WTC11 (cell line): ENCODE data around the gene PRKAR2A. TPM values are rescaled to one million over a fixed set of nuclear protein-coding genes. Genes with fewer than 3 reads are reported as not detected.

Experiments
- ATAC-seq: fragments of 200-7000 bp; cut with Tn5 transposase; 2 replicates; pipeline ENCODE4 v1.10.0; 2021; ENCODE audit warnings: mild to moderate bottlenecking, moderate library complexity
- CTCF ChIA-PET: fragments of 300-600 bp; sonication (Branson Sonifier 250); formaldehyde crosslinking; loops from one replicate; lab custom pipeline; 2021; ENCODE audit warnings: antibody characterized with exemption; lab: Charles Lee
- POLR2A ChIA-PET: fragments of 350-600 bp; sonication (Branson Sonifier 250); formaldehyde crosslinking; loops from one replicate; lab custom pipeline; 2021; ENCODE audit warnings: antibody characterized with exemption; lab: Charles Lee
- DNase-seq: peaks from one replicate; pipeline ENCODE4 v3.0.0; 2021; ENCODE audit warnings: low spot score
- H3K27ac Mint-ChIP-seq: 2 replicates; pipeline ENCODE4 v1.8.0; 2021; ENCODE audit warnings: mixed read lengths
- H3K27me3 Mint-ChIP-seq: 2 replicates; pipeline ENCODE4 v1.8.0; 2021; ENCODE audit warnings: low read depth, mild to moderate bottlenecking, moderate library complexity, mixed read lengths
- H3K36me3 Mint-ChIP-seq: 2 replicates; pipeline ENCODE4 v1.8.0; 2021; ENCODE audit warnings: mixed read lengths
- H3K4me1 Mint-ChIP-seq: 2 replicates; pipeline ENCODE4 v1.8.0; 2022; ENCODE audit warnings: mixed read lengths
- H3K4me3 Mint-ChIP-seq: 2 replicates; pipeline ENCODE4 v1.8.0; 2021; ENCODE audit warnings: mild to moderate bottlenecking, moderate library complexity, mixed read lengths
- H3K9me3 Mint-ChIP-seq: 2 replicates; pipeline ENCODE4 v1.8.0; 2021; ENCODE audit warnings: mixed read lengths
- AFF4 ChIP-seq: sonication (generic); formaldehyde crosslinking; IDR thresholded peaks from 2 replicates; pipeline ENCODE4 v1.8.1; 2023; ENCODE audit warnings: mild to moderate bottlenecking, missing genetic modification reagents, borderline replicate concordance
- ATF2 ChIP-seq: sonication (generic); formaldehyde crosslinking; IDR thresholded peaks from 2 replicates; pipeline ENCODE4 v1.8.1; 2022; ENCODE audit warnings: low read depth, missing genetic modification reagents, borderline replicate concordance
- CREB1 ChIP-seq: sonication (generic); formaldehyde crosslinking; IDR thresholded peaks from 2 replicates; pipeline ENCODE4 v1.8.0; 2023; ENCODE audit warnings: mild to moderate bottlenecking, missing genetic modification reagents
- FOXP4 ChIP-seq: sonication (generic); formaldehyde crosslinking; IDR thresholded peaks from 2 replicates; pipeline ENCODE4 v1.8.0; 2022; ENCODE audit warnings: mild to moderate bottlenecking, missing genetic modification reagents
- HMGA2 ChIP-seq: fragments of 250-450 bp; sonication (Bioruptor Pico); IDR thresholded peaks from 2 replicates; pipeline ENCODE4 v1.4.0; 2021; ENCODE audit warnings: mild to moderate bottlenecking, moderate library complexity
- IRF1 ChIP-seq: sonication (generic); formaldehyde crosslinking; IDR thresholded peaks from 2 replicates; pipeline ENCODE4 v1.8.0; 2023; ENCODE audit warnings: missing genetic modification reagents
- NFE2L1 ChIP-seq: sonication (generic); formaldehyde crosslinking; IDR thresholded peaks from 2 replicates; pipeline ENCODE4 v1.8.1; 2023; ENCODE audit warnings: missing genetic modification reagents
- RORB ChIP-seq: fragments of 250-450 bp; sonication (Bioruptor Pico); IDR thresholded peaks from 2 replicates; pipeline ENCODE4 v1.9.0; 2021; ENCODE audit warnings: mild to moderate bottlenecking
- SMAD3 ChIP-seq: sonication (generic); formaldehyde crosslinking; IDR thresholded peaks from 2 replicates; pipeline ENCODE4 v1.8.0; 2022; ENCODE audit warnings: missing genetic modification reagents, mild to moderate bottlenecking, borderline replicate concordance
- TCF7 ChIP-seq: sonication (generic); formaldehyde crosslinking; IDR thresholded peaks from 2 replicates; pipeline ENCODE4 v1.8.0; 2022; ENCODE audit warnings: mild to moderate bottlenecking, low read depth, missing genetic modification reagents, moderate library complexity
- TEAD1 ChIP-seq: sonication (generic); formaldehyde crosslinking; IDR thresholded peaks from 2 replicates; pipeline ENCODE4 v1.8.0; 2022; ENCODE audit warnings: mild to moderate bottlenecking, missing genetic modification reagents
- ZMAT4 ChIP-seq: fragments of 250-450 bp; sonication (Bioruptor Pico); IDR thresholded peaks from 2 replicates; pipeline ENCODE4 v1.9.0; 2021; ENCODE audit warnings: mild to moderate bottlenecking
- ZNF121 ChIP-seq: sonication (generic); formaldehyde crosslinking; IDR thresholded peaks from 2 replicates; pipeline ENCODE4 v1.8.0; 2023; ENCODE audit warnings: missing genetic modification reagents
- total RNA-seq: library from RNA; stranded (reverse); gene quantifications from 3 replicates; pipeline ENCODE4 v1.2.3, GENCODE V29; 2021
- TF ChIP-seq, protein P1 (sequence below): fragments of 250-450 bp; sonication (Bioruptor Pico); IDR thresholded peaks from 2 replicates; pipeline ENCODE4 v1.9.0; 2021; ENCODE audit warnings: mild to moderate bottlenecking, borderline replicate concordance
- TF ChIP-seq, protein P2 (sequence below): sonication (generic); formaldehyde crosslinking; IDR thresholded peaks from 2 replicates; pipeline ENCODE4 v1.8.1; 2023; ENCODE audit warnings: mild to moderate bottlenecking, missing genetic modification reagents, moderate library complexity

Gene PRKAR2A
- total RNA-seq, 1 experiment from 2014 or later = 57.2 TPM

- Mint-ChIP-seq H3K9me3 (no peaks in the 10 kb centered on the region), H3K4me1 (no peaks in the 10 kb centered on the region), H3K4me3 (no peak overlapping the region), H3K36me3 (no peaks in the 10 kb centered on the region), H3K27me3 (no peaks in the 10 kb centered on the region), H3K27ac (peak overlapping the region; percentile 83)
- ATAC-seq (peak; percentile 48; the same call in 1 of the 2 replicates), DNase-seq (no peak)
- ChIA-PET POLR2A (interaction anchor here (0.6 to 0.9 kb wide), 3 partner anchors 17 to 389 kb away, joined by 3 to 5 read pairs (median 4); partner anchors contain the start of gene IP6K2), CTCF (interaction anchor here (0.5 to 1.7 kb wide), 6 partner anchors 9 to 344 kb away, joined by 3 to 6 read pairs (median 4); partner anchors contain the start of gene PRKAR2A)
- TF ChIP-seq AFF4 = no peak
- no peak for TF ChIP-seq TCF7 (CRISPR knock-in tag)
- no peak for TF ChIP-seq SMAD3 (CRISPR knock-in tag)
- TF ChIP-seq IRF1 (CRISPR knock-in tag) = no peak
- TF ChIP-seq ZNF121 = no peak
- TF ChIP-seq, protein P1, sequence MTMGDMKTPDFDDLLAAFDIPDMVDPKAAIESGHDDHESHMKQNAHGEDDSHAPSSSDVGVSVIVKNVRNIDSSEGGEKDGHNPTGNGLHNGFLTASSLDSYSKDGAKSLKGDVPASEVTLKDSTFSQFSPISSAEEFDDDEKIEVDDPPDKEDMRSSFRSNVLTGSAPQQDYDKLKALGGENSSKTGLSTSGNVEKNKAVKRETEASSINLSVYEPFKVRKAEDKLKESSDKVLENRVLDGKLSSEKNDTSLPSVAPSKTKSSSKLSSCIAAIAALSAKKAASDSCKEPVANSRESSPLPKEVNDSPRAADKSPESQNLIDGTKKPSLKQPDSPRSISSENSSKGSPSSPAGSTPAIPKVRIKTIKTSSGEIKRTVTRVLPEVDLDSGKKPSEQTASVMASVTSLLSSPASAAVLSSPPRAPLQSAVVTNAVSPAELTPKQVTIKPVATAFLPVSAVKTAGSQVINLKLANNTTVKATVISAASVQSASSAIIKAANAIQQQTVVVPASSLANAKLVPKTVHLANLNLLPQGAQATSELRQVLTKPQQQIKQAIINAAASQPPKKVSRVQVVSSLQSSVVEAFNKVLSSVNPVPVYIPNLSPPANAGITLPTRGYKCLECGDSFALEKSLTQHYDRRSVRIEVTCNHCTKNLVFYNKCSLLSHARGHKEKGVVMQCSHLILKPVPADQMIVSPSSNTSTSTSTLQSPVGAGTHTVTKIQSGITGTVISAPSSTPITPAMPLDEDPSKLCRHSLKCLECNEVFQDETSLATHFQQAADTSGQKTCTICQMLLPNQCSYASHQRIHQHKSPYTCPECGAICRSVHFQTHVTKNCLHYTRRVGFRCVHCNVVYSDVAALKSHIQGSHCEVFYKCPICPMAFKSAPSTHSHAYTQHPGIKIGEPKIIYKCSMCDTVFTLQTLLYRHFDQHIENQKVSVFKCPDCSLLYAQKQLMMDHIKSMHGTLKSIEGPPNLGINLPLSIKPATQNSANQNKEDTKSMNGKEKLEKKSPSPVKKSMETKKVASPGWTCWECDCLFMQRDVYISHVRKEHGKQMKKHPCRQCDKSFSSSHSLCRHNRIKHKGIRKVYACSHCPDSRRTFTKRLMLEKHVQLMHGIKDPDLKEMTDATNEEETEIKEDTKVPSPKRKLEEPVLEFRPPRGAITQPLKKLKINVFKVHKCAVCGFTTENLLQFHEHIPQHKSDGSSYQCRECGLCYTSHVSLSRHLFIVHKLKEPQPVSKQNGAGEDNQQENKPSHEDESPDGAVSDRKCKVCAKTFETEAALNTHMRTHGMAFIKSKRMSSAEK (CRISPR knock-in tag) = no peak
- TF ChIP-seq, protein P2, sequence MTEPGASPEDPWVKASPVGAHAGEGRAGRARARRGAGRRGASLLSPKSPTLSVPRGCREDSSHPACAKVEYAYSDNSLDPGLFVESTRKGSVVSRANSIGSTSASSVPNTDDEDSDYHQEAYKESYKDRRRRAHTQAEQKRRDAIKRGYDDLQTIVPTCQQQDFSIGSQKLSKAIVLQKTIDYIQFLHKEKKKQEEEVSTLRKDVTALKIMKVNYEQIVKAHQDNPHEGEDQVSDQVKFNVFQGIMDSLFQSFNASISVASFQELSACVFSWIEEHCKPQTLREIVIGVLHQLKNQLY = no peak
- TF ChIP-seq FOXP4 (CRISPR knock-in tag) = no peak
- no peak for TF ChIP-seq HMGA2 (CRISPR knock-in tag)
- no peak for TF ChIP-seq CREB1 (CRISPR knock-in tag)
- TF ChIP-seq ZMAT4 (CRISPR knock-in tag) = no peak
- TF ChIP-seq ATF2 = no peak
- TF ChIP-seq NFE2L1 (CRISPR knock-in tag) = no peak
- TF ChIP-seq RORB (CRISPR knock-in tag) = no peak
- no peak for TF ChIP-seq TEAD1 (CRISPR knock-in tag)
Observed at GRCh38 chr3:48856469-48856868, 8.8 kb upstream of the PRKAR2A start.
